GM19099 (cell line): ENCODE results near the gene MAPK14.

Source experiments
- POLR2A ChIP-seq: IDR thresholded peaks from 3 replicates; pipeline ENCODE4 v1.6.1; 2011; ENCODE audit warnings: low read depth; ENCODE audit not compliant: insufficient read length; ENCODE audit errors: extremely low read depth

Gene MAPK14

DNA sequence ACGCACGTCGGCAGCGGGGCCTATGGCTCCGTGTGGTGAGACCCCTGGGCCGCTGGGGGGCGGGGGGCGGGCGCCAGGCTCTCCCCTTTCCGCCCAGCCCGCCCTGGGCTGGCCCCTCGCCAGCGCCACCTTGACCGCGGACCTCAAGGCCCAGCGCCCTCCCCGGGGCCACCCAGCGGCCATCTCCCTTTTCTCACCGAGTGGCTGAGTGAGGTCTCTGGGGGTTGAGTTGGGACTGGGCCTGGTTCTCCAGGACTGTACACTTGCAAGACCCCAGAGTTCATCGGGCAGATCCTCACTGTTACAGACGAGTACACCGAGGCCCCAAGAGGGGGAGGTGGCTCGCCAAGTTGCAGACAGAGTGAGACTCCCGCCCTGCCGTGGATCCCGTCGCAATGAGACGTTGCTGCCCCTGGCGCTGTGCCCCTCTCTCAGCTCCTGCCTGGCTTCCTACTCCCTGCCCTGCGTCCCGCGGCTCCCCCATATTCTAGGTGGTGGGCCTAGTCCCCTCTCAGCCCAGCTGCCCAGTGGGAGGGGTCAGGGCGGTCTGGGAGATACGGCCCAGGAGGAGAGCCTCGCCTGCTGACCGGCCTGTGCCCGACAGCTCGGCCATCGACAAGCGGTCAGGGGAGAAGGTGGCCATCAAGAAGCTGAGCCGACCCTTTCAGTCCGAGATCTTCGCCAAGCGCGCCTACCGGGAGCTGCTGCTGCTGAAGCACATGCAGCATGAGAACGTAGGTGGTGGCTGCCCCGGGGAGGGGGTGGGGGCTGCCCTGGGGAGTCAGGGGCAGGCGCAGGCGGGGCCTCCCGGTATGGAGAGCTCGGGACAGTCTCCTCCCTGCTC lies 103.3 kb downstream of the MAPK14 start:
- no peak for TF ChIP-seq POLR2A

DNA sequence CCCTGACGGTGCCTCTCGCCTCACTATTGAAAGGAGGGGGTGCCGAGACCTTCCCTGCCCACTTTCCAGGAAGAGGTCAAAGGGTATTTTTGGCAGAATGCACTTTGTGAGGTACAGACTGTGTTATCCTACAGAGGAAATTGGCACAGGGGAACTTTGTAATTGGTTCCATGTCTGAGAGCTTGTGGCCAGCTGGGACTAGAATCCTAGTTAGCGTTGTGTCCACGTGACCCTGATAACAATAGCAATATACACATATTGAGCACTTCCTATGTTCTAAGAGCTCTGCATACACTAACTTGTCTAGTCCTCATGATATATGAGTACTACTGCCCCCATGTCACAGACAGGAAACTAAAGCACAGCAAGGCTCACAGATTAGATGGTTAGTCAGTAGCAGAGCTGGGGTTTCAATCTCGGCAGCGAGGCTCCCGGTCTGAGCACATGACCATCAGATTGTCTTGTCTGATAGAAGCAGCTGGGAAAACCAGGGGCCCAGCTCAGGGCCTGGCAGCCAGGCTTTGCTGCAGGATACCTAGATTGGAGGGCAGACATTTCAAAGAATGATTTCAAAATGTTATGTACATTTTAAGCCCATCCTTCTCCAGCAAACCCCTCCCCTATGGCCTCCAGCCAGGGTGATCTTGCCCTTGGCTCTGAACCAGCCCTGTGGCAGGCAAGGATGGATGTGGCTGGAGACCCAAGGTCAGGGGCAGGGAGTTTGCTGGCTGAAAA lies 104.1 kb downstream of the MAPK14 start:
- no peak for TF ChIP-seq POLR2A

DNA sequence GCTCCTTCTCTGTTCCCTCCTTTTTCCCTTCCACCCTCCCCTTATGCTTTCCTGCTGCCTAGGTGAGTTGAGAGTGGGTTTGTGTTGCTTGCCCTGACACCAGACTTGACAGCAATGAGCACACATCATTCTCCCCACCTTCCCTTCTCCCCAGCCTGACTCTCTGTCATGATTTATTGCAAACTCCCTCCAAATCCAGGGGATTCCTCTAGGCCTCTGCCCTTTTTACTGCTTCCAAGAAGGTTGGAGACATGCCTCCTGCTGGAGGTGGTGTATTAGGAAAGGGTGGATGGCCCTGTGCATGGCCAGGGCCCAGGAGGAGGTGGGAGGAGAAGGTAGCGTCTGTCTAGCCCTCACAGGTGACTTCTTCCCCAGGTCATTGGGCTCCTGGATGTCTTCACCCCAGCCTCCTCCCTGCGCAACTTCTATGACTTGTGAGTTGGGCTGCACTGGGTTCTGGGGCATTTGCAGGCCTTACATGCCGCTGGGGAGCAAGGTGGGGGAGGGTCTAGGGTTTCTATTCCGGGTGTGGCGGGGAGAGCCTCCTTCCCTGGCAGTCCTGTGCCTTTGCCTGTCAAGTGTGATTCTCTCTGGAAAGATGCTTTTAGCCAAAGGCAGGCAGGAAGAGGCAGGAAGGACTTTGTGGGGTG lies 104.8 kb downstream of the MAPK14 start:
- TF ChIP-seq POLR2A: no peak

DNA sequence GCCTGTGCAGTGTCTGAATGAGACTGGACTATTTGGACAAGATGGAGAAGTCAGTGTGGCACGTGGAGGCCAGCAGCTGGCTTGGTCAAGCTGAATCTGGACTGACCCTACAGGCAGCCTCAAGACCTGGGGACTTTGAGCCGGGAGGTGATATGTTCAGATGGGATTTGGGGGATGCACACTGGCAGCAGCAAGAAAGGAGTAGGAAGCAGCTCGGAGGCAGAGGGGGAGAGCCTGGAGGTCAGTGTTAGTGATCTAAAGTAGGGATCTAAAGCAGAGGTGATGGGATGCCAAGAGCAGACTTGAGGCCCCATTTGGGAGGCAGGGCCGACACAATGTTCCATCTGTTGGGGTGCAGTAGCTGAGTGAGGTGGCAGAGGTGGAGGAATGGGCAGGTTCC lies 105.5 kb downstream of the MAPK14 start:
- no peak for TF ChIP-seq POLR2A

DNA sequence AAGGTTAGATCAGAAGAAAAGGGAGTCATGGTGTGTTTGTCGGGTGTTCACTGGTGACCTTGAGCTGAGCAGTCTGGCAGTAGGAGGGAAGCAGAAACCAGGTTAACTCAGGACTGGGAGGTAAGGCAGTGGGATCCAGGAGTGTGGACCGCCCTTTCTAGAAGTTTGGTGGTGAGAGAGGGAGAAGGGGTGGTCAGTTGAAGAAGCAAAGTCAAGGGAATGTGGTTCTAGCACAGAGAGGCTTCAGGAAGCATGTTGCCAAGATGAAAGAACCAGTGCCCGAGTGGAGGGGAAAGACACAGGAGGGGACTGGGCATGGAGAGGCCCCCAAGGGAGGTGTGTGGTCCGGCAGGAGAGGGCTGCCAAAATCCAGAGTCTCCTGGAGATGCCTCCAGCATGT lies 106.3 kb downstream of the MAPK14 start:
- TF ChIP-seq POLR2A: no peak

DNA sequence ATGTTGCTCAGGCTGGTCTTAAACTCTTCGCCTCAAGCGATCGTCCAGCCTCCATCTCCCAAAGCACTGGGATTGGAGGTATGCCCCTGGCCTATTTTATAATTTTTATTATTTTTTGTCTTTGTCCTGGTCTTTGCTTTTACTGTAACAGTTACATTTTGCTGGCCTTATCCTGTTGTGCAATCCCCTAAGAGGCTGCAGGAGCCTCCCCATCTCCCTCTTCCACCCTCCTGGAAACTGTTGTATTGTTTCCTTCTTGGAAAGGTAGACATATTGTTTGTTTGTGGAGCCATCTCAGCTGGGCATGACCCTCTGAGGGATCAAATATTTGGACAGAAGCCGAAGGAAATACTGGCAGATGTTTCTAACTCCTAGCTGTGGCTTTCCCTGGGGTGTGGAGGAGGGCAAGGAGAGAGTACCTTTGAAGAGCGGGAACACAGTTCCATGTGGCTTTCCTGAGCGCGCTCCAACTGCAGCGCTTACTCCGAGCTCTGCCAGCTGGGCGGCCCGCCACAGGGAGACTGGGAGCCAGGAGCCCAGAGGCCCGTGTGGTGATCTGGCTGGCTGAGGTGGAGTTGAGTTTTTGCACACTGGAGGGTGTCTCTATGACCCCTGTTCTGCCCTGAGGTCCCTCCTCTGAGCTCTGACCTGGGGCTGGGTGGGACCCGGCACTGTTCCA lies 107.6 kb downstream of the MAPK14 start:
- no peak for TF ChIP-seq POLR2A

DNA sequence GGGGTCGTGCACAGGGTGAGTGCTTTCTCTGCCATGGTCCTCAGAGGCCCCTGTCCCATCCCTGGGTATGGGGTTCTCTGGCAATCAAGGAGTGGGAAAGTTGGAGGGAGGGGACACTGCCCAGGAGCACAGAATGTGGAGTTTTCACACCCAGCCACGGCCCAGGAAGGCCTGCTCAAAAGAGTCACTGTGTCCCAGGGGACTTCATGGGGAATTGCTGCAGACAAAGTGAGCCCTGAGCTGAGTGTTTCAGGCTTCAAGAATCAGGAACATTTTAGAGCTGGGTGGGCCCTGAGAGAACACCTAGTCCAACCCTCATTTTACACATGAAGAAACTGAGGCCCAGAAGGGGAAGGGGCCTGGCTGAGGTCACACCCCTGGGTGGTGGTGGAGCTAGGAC lies 108.4 kb downstream of the MAPK14 start:
- TF ChIP-seq POLR2A: no peak

DNA sequence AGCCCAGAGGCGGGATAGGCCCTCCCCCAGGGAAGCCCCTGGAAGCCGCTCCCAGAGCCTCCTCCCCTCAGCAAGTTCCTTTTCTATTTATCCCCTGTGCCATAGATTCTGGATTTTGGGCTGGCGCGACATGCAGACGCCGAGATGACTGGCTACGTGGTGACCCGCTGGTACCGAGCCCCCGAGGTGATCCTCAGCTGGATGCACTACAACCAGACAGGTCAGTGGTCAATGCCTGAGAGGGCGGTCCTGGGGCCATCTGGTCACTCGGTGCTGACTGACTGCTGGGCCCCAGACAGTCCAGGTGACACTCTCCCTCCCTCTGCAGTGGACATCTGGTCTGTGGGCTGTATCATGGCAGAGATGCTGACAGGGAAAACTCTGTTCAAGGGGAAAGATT lies 108.9 kb downstream of the MAPK14 start:
- no peak for TF ChIP-seq POLR2A

DNA sequence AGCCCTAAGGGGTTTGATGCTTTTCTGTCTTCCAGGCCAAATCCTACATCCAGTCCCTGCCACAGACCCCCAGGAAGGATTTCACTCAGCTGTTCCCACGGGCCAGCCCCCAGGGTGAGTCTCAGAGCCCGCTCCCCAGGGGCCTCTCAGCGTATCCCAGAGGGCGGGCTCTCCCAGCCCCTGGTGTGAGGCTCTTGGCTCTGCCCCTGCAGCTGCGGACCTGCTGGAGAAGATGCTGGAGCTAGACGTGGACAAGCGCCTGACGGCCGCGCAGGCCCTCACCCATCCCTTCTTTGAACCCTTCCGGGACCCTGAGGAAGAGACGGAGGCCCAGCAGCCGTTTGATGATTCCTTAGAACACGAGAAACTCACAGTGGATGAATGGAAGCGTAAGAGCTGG lies 111.1 kb downstream of the MAPK14 start:
- no peak for TF ChIP-seq POLR2A

DNA sequence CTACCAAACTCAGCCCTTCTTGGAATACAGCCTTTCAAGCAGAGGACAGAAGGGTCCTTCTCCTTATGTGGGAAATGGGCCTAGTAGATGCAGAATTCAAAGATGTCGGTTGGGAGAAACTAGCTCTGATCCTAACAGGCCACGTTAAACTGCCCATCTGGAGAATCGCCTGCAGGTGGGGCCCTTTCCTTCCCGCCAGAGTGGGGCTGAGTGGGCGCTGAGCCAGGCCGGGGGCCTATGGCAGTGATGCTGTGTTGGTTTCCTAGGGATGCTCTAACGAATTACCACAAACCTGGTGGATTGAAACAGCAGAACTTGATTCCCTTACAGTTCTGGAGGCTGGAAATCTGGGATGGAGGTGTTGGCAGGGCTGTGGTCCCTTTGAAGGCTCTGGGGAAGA lies 111.8 kb downstream of the MAPK14 start:
- TF ChIP-seq POLR2A: no peak

DNA sequence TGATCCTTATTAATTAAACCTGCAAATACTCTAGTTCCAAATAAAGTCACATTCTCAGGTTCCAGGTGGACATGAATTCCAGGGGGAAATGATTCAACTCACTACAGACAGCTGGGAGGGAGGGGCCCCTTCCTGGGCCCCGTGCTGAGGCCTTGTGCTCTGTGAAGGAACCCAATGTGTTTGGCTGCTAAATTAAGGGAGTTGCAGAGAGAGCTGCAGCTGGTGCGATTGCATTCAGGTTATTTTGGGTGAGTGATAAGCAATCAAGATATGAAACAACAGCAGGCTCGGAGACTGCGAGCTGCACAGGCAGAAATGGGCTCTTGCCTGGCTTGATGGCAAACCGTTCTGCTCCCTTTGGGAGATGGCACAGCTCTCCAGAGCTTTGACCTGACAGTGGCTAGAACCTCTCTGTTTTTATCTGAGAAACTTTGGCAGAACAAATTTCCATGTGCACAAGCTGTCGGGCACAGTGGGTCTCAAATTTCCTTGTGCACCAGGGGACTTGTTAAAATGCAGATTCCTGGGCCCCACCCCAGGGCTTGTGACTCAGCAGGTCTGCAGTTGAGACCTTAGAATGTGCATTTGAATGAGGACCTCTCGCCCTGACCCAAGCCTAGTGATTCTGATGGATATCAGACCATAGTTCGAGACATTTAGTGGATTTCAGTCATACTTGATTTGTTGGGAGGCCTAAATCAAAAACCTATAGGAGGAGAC lies 112.5 kb downstream of the MAPK14 start:
- no peak for TF ChIP-seq POLR2A

DNA sequence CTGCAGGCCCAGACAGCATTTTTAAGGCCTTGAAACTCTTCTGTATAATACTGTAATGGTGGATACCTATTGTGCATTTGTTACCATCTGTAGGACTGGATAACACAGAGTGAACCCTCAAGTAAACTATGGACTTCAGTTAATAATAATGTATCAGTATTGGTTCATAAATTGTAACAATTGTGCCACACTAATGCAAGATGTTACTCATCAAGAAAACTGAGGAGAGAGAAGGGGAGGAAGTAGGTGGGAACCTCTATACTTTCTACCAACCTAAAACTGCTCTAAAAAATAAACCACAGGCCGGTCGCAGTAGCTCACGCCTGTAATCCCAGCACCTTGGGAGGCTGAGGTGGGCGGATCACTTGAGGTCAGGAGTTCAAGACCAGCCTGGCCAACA lies 113.5 kb downstream of the MAPK14 start:
- no peak for TF ChIP-seq POLR2A

DNA sequence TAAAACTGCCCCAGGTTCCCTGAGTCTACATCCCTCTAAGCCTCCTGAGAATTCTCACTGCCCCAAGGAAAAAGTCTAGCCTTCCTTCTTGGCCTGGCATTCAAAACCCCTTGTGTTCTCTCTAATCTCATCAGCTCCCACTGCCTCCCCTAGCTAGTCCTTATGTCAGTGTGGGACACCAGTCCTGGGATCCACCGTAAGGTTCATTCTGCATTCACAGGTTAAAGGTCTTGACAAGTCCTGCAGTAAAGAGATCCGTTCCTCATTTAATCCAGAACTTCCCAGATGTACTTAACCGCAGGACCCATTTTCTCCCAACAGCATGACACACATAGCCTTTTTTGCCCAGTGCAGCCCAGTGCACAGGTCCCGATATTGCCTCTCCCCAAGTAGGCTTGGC lies 114.4 kb downstream of the MAPK14 start:
- no peak for TF ChIP-seq POLR2A

DNA sequence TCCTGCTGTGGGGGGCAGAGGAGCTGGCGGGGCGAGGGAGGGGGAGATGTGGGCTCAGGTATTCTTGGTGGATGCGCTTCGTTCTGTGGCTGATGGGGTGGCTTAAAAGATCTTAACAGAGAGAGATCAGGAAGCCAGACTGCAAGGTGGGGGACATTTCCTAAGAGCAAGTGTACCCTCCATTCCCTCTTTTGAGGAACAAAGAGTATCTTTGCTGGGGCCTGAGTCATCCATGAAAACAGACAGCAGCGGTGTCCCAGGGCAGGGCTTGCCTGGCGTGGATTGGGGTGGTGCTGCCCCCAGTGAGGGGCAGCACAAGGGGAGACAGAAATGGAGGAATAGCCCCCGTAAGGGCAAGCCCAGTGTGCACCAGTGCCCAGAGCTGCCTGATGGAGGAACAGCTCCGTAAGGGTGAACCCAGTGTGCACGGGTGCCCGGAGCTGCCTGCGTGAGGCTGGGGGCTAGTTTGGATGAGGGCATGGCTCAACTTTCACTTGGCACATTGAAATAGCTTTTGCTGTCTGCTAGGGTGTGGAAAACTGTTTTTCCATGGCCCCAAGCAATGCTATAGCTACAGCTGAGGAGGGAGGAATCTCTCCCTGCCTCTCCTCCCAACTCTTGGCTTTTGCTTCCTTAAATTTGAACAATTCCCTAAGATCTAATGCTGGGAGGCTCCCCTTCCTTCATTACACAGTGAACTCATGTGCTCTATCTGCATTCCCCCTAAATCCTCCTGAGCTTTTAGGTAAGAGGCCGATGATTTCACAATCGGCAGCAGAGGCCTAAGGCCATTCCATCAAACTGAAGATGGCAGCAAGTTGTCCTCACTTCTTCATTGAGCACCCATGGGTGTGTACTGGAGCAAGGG lies 115.6 kb downstream of the MAPK14 start:
- no peak for TF ChIP-seq POLR2A
